ENCODE results near the gene SLC7A9.

DNA sequence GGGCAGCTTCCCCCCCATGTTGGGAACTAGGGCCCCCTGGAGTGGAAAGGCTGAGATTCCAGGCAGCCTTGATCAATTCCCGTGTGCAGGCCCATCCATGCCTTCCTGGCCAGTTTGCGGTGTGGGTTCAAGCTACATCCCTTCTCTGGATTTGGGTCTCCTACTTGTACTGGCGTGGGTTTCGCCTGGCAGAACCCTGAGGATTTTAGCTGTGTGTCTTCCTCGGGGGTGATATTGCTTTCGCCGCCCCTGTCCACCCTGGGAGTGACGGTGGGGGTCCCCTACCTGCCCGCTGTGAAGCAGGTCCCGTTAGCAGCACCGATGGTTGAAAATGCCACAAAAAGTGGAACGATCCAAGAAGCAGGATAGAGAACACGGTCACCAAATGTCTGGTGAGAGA is 11.4 kb downstream of the SLC7A9 start:
- TF ChIP-seq POLR2A (IDR thresholded peaks at IDR 0.05; ENCODE audit: low read depth, low read length) (no peak), MAX (IDR thresholded peaks at IDR 0.05; ENCODE audit: insufficient read depth, insufficient read length) (no peak), EZH2 (IDR thresholded peaks at IDR 0.05; ENCODE audit: borderline replicate concordance, low read depth, low read length, severe bottlenecking) (no peak), POLR2AphosphoS5 (IDR thresholded peaks at IDR 0.05; ENCODE audit: insufficient read depth, low read depth, low read length) (no peak), JUN (IDR thresholded peaks at IDR 0.05; ENCODE audit: borderline replicate concordance, insufficient read depth, insufficient read length, low read depth) (no peak), MYC (IDR thresholded peaks at IDR 0.05; ENCODE audit: low read depth, low read length) (no peak), FOS (IDR thresholded peaks at IDR 0.05; ENCODE audit: borderline replicate concordance, insufficient read depth, low read length) (no peak)
- TF ChIP-seq, protein P1, sequence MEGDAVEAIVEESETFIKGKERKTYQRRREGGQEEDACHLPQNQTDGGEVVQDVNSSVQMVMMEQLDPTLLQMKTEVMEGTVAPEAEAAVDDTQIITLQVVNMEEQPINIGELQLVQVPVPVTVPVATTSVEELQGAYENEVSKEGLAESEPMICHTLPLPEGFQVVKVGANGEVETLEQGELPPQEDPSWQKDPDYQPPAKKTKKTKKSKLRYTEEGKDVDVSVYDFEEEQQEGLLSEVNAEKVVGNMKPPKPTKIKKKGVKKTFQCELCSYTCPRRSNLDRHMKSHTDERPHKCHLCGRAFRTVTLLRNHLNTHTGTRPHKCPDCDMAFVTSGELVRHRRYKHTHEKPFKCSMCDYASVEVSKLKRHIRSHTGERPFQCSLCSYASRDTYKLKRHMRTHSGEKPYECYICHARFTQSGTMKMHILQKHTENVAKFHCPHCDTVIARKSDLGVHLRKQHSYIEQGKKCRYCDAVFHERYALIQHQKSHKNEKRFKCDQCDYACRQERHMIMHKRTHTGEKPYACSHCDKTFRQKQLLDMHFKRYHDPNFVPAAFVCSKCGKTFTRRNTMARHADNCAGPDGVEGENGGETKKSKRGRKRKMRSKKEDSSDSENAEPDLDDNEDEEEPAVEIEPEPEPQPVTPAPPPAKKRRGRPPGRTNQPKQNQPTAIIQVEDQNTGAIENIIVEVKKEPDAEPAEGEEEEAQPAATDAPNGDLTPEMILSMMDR (IDR thresholded peaks at IDR 0.05; ENCODE audit: extremely low read depth in 1 of 2, insufficient read depth in 1 of 2, low read depth in 1 of 2, low read length in 2 of 2) = no peak
